Tibial nerve (tissue), 4 donors: ENCODE results near the gene MATK. TPM values are rescaled to one million over a fixed set of nuclear protein-coding genes. Genes with fewer than 3 reads are reported as not detected.

Experiments
- DNase-seq, 2 donors: peaks; one replicate each; pipeline ENCODE4 v3.0.0-alpha.2; 2019; ENCODE audit warnings: low spot score in 2 of 2
- H3K27ac ChIP-seq, 4 donors: fragments of 200-600 bp; sonication (generic) in 3 of 4; one replicate each; pipeline ENCODE4 v1.5.1; 2017 to 2019; ENCODE audit warnings: mild to moderate bottlenecking in 1 of 4
- H3K27me3 ChIP-seq, 2 donors: fragments of 200-600 bp; sonication (generic) in 1 of 2; one replicate each; pipeline versions ENCODE4 v1.5.1 to v1.6.0; 2017 to 2019
- H3K36me3 ChIP-seq, 3 donors: fragments of 200-600 bp; sonication (generic); one replicate each; pipeline ENCODE4 v1.5.1; 2018 to 2019
- H3K4me1 ChIP-seq, 4 donors: fragments of 200-600 bp; sonication (generic) in 3 of 4; one replicate each; pipeline ENCODE4 v1.5.1; 2017 to 2019
- H3K4me3 ChIP-seq, 4 donors: fragments of 200-600 bp; sonication (generic) in 3 of 4; one replicate each; pipeline ENCODE4 v1.5.1; 2017 to 2019; ENCODE audit warnings: mild to moderate bottlenecking in 1 of 4, moderate library complexity in 1 of 4
- H3K9me3 ChIP-seq, 4 donors: fragments of 200-600 bp; sonication (generic) in 3 of 4; one replicate each; pipeline ENCODE4 v1.5.1; 2017 to 2019
- EP300 ChIP-seq, 2 donors: sonication (generic); formaldehyde crosslinking; IDR thresholded peaks; one replicate each; pipeline ENCODE4 v1.6.1; 2017; ENCODE audit warnings: antibody characterized with exemption in 2 of 2, mild to moderate bottlenecking in 1 of 2
- POLR2A ChIP-seq, 2 donors: fragments of 450-650 bp; IDR thresholded peaks; one replicate each; pipeline ENCODE4 v1.6.1; 2017; ENCODE audit warnings: antibody characterized with exemption in 2 of 2, mild to moderate bottlenecking in 2 of 2, moderate library complexity in 2 of 2
- WGBS, 2 donors: methylation state at CpG; one replicate each; pipeline ENCODE4 v1.1.5; 2018; 5-methylcytosine and 5-hydroxymethylcytosine counted together
- total RNA-seq, 4 donors: library from RNA; depleted of rRNA; stranded (reverse); fragments of >200 nt; gene quantifications; one replicate each; pipeline ENCODE4 v1.1.0, GENCODE V29; 2016
- TF ChIP-seq, protein P1 (sequence below), 5 experiments: fragments of 200-600 bp in 3 of 5; fragments of 450-650 bp in 2 of 5; sonication (generic) in 3 of 5; IDR thresholded peaks; one replicate each; pipeline ENCODE4 v1.5.1; 2016 to 2019; ENCODE audit warnings: antibody characterized with exemption in 5 of 5, mild to moderate bottlenecking in 3 of 5, moderate library complexity in 2 of 5

MATK gene
- total RNA-seq, 4 donors from 2014 or later, result 0.78 to 2.9 (median 2.1) TPM

DNA sequence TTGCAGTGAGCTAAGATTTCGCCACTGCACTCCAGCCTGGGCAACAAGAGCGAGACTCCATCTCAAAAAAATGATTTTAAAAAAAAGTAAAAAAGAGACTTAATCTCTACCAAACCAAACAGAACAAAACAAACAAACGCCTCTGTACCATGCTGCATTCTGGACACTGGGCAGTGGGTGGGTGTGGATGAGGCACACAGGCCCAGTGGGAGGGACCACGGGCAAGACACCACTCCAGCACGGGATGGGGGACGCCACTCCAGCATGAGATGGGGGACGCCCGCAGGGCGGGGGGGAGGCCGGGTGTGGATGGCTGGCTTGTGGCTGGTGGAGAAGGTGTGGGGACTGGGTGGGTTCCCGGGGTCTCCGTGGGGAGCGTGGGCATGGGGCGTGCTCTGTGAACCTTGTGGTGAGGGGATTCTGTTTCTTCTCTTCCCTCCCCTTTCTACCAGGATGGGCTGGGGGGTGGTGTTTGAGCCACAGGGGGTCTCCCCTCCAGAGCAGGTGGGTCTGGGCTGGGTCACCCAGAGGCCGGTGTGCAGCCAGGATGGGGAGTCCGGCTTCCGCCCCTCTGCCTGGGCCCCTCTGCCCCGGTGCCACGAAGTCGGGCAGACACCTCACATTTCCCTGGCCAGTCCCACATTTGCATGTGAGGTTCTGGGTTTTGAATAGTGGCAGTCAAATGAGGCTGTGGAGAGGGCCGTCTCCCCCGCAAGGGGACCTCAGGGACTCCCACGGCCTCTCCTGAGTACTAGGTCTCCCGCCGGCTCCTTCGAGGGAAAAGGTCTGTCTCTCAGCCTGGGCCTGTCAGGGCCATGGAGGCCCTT, 23.9 kb upstream of the MATK start:
- Histone ChIP-seq H3K9me3 (no peaks in the 10 kb centered on the region), H3K4me3 (no peak overlapping the region), H3K27ac (no peak overlapping the region), H3K27me3 (peaks cover 0 to 22% of the 10 kb centered on the region in 2 donors), H3K36me3 (no peaks in the 10 kb centered on the region), H3K4me1 (peaks cover 0 to 10% (median 0%) of the 10 kb centered on the region in 4 donors)
- 74 to 80% methylated on average over 24 to 26 of the region's 26 CpGs for WGBS, 2 donors
- DNase-seq, result no peak
- TF ChIP-seq, protein P1, sequence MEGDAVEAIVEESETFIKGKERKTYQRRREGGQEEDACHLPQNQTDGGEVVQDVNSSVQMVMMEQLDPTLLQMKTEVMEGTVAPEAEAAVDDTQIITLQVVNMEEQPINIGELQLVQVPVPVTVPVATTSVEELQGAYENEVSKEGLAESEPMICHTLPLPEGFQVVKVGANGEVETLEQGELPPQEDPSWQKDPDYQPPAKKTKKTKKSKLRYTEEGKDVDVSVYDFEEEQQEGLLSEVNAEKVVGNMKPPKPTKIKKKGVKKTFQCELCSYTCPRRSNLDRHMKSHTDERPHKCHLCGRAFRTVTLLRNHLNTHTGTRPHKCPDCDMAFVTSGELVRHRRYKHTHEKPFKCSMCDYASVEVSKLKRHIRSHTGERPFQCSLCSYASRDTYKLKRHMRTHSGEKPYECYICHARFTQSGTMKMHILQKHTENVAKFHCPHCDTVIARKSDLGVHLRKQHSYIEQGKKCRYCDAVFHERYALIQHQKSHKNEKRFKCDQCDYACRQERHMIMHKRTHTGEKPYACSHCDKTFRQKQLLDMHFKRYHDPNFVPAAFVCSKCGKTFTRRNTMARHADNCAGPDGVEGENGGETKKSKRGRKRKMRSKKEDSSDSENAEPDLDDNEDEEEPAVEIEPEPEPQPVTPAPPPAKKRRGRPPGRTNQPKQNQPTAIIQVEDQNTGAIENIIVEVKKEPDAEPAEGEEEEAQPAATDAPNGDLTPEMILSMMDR (IDR thresholded peaks at IDR 0.05), result no peak
- TF ChIP-seq EP300 (IDR thresholded peaks at IDR 0.05) (no peak), POLR2A (IDR thresholded peaks at IDR 0.05) (no peak)

DNA sequence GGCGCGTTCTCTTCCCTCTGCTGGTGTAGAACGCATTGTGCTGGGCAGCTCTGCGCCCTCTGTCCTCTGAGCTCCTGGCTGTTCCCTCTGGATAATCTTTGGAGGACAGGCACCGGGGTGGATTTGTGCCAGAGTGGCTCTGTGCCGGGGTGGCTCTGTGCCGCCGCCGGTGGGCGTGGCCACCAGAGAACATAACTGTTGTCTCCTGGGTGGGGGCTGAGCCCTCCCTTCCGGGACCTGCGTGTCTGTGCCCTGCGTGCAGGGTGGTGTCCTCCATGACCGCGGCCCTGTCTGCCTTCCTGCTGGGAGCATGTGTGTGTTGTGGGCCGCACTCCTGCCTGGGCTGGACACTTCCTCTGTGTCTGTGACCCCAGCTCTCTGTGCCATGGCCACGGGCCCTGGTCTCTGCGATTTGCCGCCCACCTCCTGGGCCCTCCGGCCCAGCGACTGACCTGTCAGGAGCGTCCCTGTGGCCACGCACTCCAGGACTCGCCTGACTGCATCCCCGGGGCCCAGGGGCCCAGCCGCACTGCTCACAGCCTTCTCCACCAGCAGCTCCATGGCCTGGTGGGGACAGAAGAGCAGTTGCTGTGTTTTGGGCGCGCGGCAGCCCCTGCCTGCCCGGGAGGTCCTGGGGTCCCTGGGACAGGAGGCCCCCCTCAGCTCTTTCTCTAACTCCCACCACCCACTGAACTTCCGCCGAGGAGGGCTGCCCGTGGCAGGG, 22.4 kb upstream of the MATK start:
- Histone ChIP-seq H3K4me3 (no peak overlapping the region), H3K9me3 (no peaks in the 10 kb centered on the region), H3K27me3 (peaks cover 0 to 34% of the 10 kb centered on the region in 2 donors), H3K27ac (no peak overlapping the region), H3K36me3 (no peaks in the 10 kb centered on the region), H3K4me1 (peaks cover 0 to 10% (median 0%) of the 10 kb centered on the region in 4 donors)
- TF ChIP-seq EP300 (IDR thresholded peaks at IDR 0.05) (no peak), POLR2A (IDR thresholded peaks at IDR 0.05) (no peak)
- TF ChIP-seq, protein P1 (IDR thresholded peaks at IDR 0.05), result no peak
- WGBS, 2 donors, result 82 to 83% methylated on average over 25 to 33 of the region's 33 CpGs
- DNase-seq, result no peak

DNA sequence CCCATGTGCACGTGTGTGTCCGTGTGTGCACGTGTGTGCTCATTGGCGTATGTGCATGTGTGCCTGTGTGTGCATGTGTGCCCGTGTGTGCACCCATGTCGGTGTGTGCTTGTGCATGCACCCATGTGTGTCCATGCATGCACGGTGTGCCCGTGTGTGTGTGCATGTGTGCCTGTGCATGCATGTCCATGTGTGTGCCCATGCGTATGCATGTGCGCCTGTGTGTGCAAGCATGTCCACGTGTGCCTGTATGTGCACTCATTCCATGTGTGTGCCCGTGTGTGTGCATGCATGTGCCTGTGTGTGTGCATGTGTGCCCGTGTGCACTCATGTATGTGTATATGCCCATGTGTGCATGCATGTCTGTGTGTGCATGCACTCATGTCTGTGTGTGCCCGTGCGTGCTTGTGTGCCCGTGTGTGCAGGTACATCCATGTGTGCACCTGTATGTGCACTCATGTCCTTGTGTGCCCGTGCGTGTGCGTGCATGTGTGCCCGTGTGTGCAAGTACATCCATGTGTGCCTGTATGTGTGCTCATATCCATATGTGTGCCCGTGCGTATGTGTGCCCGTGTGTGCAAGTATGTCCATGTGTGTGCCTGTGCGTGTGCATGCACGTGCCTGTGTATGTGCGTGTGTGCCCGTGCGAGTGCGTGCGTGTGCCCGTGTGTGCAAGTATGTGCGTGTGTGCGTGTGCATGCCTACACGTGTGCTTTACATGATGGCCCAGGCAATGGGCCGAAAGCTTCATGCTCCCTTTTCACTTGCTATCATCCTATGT, 21.6 kb upstream of the MATK start:
- H3K27ac ChIP-seq, result no peak overlapping the region
- DNase-seq, result no peak
- TF ChIP-seq, protein P1 (IDR thresholded peaks at IDR 0.05), result no peak
- TF ChIP-seq EP300 (IDR thresholded peaks at IDR 0.05) (no peak), POLR2A (IDR thresholded peaks at IDR 0.05) (no peak)
- H3K27me3 ChIP-seq, result peaks cover 0 to 43% of the 10 kb centered on the region in 2 donors
- no peaks in the 10 kb centered on the region for H3K36me3 ChIP-seq
- no peaks in the 10 kb centered on the region for H3K9me3 ChIP-seq
- H3K4me3 ChIP-seq, result no peak overlapping the region
- peaks cover 0 to 2% (median 0%) of the 10 kb centered on the region in 4 donors for H3K4me1 ChIP-seq
- WGBS, 2 donors, result 96 to 97% methylated on average over 23 to 24 of the region's 35 CpGs

DNA sequence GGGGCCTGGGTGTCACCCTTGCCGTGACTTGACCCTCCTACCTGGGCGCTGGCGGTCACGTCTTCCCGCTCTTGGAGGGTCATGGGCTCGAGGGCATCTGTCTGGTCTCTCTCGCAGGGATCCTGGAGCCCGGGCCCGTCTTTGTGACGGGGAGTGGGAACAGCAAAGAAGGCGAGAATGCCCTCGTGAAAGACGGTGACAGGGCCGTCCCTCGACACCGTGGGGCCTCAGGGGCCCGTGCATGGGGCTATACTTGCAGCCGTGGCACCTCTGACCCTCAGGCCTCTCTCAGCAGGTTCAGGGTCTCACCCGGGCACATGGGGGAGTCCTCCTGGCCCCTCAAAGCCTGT, 20.9 kb upstream of the MATK start:
- Histone ChIP-seq H3K27me3 (peaks cover 0 to 49% of the 10 kb centered on the region in 2 donors), H3K27ac (no peak overlapping the region), H3K4me1 (peaks cover 0 to under 1% (median 0%) of the 10 kb centered on the region in 4 donors), H3K4me3 (no peak overlapping the region), H3K36me3 (no peaks in the 10 kb centered on the region), H3K9me3 (no peaks in the 10 kb centered on the region)
- TF ChIP-seq, protein P1 (IDR thresholded peaks at IDR 0.05), result no peak
- TF ChIP-seq EP300 (IDR thresholded peaks at IDR 0.05) (no peak), POLR2A (IDR thresholded peaks at IDR 0.05) (no peak)
- WGBS, 2 donors, result 78 to 96% methylated on average over 10 to 19 of the region's 19 CpGs
- DNase-seq, result no peak
